ENCODE data around the gene MUS81. TPM values are rescaled to one million over a fixed set of nuclear protein-coding genes. Genes with fewer than 3 reads are reported as not detected.

The MUS81 gene
- total and polyA plus RNA-seq, 2 of the 4 experiments (the other 2 are of a cell fraction): 23.7 to 47.9 TPM

DNA sequence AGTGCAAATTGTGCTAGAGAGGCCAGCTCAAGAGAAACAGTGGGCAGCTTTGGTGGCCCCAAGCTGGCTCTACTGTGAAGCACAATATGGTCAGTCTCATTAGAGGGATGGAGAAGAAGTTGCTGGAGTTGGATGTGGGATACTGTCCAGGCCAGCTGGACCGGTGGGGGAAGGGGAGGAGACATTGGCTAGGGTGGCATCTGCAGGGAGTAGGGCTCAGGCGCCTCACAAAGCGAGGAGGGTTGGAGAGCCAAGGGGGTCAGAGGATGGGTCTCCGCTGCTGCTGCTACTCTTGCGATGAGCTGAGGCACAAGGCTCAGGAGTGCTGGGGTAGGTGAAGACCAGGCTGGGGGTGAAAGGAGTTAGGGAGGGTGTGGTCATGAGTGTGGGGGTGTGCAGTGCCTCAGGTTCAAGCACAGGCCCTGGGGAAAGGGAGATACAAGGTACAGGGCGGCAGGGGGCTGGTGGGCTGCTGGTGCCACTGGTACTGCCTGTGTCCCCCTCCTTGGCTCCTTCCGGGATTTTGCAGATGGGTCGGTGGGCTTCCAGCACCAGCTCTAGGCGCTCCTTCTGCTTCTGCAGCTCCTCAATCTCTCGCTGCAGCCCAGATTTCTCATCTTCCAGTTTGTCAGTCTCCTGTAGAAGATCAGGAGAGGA, 32.6 kb downstream of the MUS81 start:
- POLR2A ChIA-PET (ENCODE audit: unreplicated experiment): interaction anchor here (1.6 kb wide), 1 partner anchor 9 kb away, joined by 6 read pairs; no protein-coding TSS in a partner anchor
- H3K27me3 ChIP-seq (ENCODE audit: control insufficient read depth, insufficient read depth, low read length): no peaks in the 10 kb centered on the region
- in situ Hi-C loops (cut with MboI; ENCODE audit: low sequenced_read_pairs): loop anchor here (5.0 kb wide), 1 partner anchor 70 kb away; the partner anchor contains the start of gene SART1

More for the DNA sequence above, 32.6 kb downstream of the MUS81 start:
- Histone ChIP-seq H3K36me3 (ENCODE audit: control insufficient read depth, insufficient read depth, low read length) (peaks cover 43% of the 10 kb centered on the region), H3K18ac (ENCODE audit: low read depth, low read length) (no peak overlapping the region), H3K23ac (ENCODE audit: low read depth, low read length) (peak overlapping the region; percentile 38; the same call in 1 of the 2 replicates), H3K4me2 (ENCODE audit: low read depth, low read length) (peak overlapping the region; percentile 84), H3K4me3 (ENCODE audit: insufficient read depth, low read depth, low read length) (no peak overlapping the region), H3K9me1 (ENCODE audit: insufficient read depth, low read length) (0 out of 2 replicates have a peak, but pooled peaks cover 4% of the 10 kb centered on the region), H2BK15ac (ENCODE audit: low read depth, low read length) (no peak overlapping the region), H2BK120ac (ENCODE audit: low read depth, low read length) (no peak overlapping the region), H4K5ac (ENCODE audit: low read depth, low read length) (no peak overlapping the region), H3K56ac (ENCODE audit: extremely low read depth, insufficient read depth, low read length) (no peak overlapping the region), H3K4ac (ENCODE audit: low read depth, low read length) (0 out of 2 replicates have a peak overlapping the region, but pooled peaks have one; percentile 2), H3K9ac (ENCODE audit: low read depth, low read length) (peak overlapping the region; percentile 88; the same call in 1 of the 2 replicates), H4K8ac (ENCODE audit: low read depth in 2 of 2, low read length in 2 of 2) (no peak overlapping the region), H4K20me1 (ENCODE audit: insufficient read depth, low read length) (peaks cover 77% of the 10 kb centered on the region), H2AFZ (replicated peaks; ENCODE audit: low read length, poor library complexity) (no peak overlapping the region), H2AK5ac (ENCODE audit: low read depth, low read length) (no peak overlapping the region), H3K27ac (ENCODE audit: insufficient read depth, low read length) (peak overlapping the region; percentile 93), H3K9me3 (ENCODE audit: control insufficient read depth, insufficient read depth, low read length) (no peaks in the 10 kb centered on the region), H3K79me1 (ENCODE audit: low read depth in 1 of 2, low read length in 2 of 2) (peaks cover 0 to 28% of the 10 kb centered on the region in 2 experiments; a peak in 3 of 4 replicates), H2BK5ac (ENCODE audit: low read depth, low read length, poor library complexity, severe bottlenecking) (peak overlapping the region; percentile 25), H2AK9ac (replicated peaks; ENCODE audit: low read depth, low read length, poor library complexity) (no peak overlapping the region), H3K14ac (replicated peaks; ENCODE audit: low read depth, low read length) (0 out of 2 replicates have a peak overlapping the region, but pooled peaks have one; percentile 11), H2BK20ac (ENCODE audit: low read depth, low read length) (no peak overlapping the region), H3K4me1 (ENCODE audit: control insufficient read depth, insufficient read depth, low read length) (peaks cover 40% of the 10 kb centered on the region), H4K91ac (ENCODE audit: insufficient read depth, low read depth, low read length) (no peak overlapping the region)
- DNase-seq (no peak), ATAC-seq (ENCODE audit: low read depth) (no peak)
- intact Hi-C loops (cut with micrococcal nuclease): no loop called here
- dilution Hi-C loops (cut with HindIII; ENCODE audit: low sequenced_read_pairs, unreplicated experiment): no loop called here
- CTCF ChIA-PET: no interaction called here
- TF ChIP-seq POLR2A (IDR thresholded peaks at IDR 0.05; ENCODE audit: low read depth, low read length) (peak; percentile 3; the same call in 1 of the 2 replicates), FOS (IDR thresholded peaks at IDR 0.05; ENCODE audit: low read depth, low read length) (no peak), CHD1 (IDR thresholded peaks at IDR 0.05; ENCODE audit: low read depth, low read length) (no peak), BHLHE40 (IDR thresholded peaks at IDR 0.05; ENCODE audit: low read depth, low read length) (no peak)
- WGBS, 2 experiments (ENCODE audit: extremely low coverage in 2 of 2, insufficient read length in 1 of 2): 40% methylated on average over 2 of the region's 10 CpGs; no CpG with 5 or more reads in 1 of the 2 experiments
- BruUV-seq (replicated peaks): TSS peak; percentile 12

All from IMR-90 (cell line).